Stimulated activated CD4-positive, alpha-beta T cell treated with anti-CD3 and anti-CD28 coated beads, Interleukin-12 subunit alpha, Interleukin-12 subunit beta, amount 100 ng/mL, for 48 hours (primary cell): ENCODE measurements around the gene ARHGEF38.

Experiments
- DNase-seq, 3 donors: peaks; one replicate each; pipeline ENCODE4 v3.0.0-alpha.2; 2020; ENCODE audit warnings: low read depth in 2 of 3, low spot score in 1 of 3

Gene ARHGEF38, protein sequence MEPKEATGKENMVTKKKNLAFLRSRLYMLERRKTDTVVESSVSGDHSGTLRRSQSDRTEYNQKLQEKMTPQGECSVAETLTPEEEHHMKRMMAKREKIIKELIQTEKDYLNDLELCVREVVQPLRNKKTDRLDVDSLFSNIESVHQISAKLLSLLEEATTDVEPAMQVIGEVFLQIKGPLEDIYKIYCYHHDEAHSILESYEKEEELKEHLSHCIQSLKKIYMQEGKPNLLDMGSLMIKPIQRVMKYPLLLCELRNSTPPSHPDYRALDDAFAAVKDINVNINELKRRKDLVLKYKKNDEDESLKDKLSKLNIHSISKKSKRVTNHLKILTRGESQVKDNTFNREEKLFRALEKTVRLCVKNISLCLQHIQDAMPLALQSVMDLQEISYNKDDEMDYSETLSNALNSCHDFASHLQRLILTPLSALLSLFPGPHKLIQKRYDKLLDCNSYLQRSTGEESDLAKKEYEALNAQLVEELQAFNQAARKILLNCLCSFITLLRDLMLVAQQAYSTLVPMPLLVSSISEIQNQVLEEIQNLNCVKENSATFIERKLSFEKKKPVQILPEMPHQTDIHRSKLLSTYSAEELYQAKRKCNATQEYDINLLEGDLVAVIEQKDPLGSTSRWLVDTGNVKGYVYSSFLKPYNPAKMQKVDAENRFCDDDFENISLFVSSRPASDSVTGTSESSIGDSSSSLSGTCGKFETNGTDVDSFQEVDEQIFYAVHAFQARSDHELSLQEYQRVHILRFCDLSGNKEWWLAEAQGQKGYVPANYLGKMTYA

DNA sequence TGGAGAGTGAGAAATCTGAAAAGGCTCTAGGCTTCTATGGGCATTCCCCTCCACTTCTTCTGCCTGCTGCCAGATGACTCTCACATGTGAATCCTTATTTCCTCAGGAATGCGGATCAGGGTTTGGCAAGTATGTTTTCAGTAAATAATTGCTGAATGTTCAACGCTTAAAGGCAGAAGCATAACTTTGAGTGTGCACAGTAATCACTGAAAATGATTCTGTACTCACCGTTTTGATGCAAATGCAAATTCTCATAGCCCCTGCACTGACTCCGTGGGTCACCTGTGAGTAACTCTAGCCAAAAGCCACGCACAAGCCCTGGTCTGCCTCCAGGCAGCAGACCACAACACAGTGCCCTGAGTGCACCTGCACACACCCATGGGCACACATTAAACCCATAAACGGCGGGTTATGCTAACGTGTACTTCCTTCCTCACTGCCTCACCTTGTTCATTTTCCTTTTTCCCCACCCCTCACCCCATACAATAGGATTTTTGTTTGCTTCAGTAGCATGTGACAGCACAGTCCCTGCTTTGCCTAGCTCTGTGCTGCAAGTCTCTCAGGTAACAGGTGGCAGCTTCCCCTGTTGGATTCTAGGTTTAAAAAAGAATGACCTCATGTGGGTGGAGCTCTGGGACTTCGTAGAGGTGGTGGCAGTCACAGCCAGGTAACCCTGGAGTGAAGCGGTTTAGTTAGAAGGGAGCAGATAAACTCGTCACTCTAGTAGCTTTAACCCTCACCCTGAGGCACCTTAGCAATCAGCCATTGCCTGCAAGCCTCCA is at the start of gene ARHGEF38:
Gene ARHGEF38, plus strand, starts transcription at position 656 of the 782 bp plus-strand sequence. CDS start 146 bp downstream, outside the sequence.
- DNase-seq, result no peak

DNA sequence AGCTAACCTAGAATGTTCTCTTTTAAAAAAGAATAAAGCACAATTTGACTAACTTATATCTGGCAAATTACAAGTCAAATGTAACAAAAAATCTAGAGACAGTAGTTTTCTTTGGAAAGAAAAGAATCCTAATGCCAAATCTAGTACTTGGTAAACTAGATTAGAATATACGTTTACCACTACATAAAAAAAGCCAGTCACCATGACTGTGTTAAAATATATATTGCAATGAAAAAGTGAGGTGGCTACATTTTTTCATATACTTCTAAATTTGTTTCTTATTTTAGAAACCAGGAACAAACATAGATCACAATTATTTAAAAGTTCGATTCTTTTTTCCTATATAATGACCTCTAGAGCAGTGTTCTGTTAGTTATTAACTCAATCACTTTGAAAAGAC is 48.9 kb upstream of the ARHGEF38 start:
- no peak for DNase-seq

DNA sequence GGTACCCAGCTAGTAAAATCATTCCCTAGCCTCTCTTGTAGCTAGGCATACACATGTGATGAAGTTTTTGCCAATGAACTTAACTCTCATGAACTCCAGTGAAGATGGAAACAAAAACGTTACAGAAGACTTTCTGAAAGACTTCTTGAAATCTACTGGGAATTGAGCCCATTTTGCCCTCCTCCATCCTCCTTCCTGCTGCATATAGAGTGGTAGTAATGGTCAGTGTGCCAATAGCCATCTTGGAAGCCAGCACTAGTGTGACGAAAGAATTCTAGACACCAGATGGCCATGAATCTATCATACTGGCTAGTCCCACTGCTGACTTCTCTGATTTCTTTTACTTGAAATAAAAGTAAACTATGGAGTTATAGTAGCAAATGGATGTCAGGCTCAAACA is 47.7 kb upstream of the ARHGEF38 start:
- DNase-seq, result no peak

DNA sequence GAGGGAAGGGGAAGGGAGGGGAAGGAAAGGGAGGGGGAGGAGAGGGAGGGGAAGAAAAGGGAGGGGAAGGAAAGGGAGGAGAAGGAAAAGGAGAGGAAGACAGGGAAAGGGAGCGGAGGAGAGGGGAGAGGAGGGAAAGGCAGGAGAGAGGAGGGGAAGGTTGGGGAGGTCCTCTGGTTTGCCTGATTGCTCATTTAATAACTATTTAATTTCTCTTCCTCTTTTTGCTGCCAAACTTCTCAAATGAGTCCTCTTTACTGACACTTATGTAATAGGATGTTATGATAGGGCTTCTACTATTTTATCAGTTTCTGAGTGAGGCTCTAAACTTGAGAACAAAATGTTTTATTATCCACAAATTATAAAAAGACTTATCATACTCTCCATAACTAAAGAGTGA is 43.1 kb upstream of the ARHGEF38 start:
- no peak for DNase-seq

GRCh38 chr4:105509714-105510113 is 42.7 kb upstream of the ARHGEF38 start:
- DNase-seq, result no peak

DNA sequence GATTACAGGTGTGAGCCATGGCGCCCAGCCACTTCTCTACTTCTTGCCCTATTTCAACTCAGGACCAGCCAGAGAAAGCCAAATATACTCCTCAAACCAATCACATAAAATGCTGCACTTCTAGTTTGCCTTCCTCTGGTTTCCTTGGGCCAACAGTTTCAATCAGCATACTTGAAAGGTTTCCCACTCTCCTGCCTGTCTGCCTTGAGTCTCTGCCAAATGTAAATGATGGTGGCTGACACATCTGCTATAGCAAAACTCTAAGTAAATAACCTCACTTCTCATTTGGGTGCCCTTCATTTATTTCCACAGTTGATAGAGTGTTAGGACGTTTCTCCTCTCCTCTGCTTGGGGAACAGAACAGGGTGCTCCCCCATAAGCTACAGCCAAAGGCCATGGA is 42.2 kb upstream of the ARHGEF38 start:
- no peak for DNase-seq

DNA sequence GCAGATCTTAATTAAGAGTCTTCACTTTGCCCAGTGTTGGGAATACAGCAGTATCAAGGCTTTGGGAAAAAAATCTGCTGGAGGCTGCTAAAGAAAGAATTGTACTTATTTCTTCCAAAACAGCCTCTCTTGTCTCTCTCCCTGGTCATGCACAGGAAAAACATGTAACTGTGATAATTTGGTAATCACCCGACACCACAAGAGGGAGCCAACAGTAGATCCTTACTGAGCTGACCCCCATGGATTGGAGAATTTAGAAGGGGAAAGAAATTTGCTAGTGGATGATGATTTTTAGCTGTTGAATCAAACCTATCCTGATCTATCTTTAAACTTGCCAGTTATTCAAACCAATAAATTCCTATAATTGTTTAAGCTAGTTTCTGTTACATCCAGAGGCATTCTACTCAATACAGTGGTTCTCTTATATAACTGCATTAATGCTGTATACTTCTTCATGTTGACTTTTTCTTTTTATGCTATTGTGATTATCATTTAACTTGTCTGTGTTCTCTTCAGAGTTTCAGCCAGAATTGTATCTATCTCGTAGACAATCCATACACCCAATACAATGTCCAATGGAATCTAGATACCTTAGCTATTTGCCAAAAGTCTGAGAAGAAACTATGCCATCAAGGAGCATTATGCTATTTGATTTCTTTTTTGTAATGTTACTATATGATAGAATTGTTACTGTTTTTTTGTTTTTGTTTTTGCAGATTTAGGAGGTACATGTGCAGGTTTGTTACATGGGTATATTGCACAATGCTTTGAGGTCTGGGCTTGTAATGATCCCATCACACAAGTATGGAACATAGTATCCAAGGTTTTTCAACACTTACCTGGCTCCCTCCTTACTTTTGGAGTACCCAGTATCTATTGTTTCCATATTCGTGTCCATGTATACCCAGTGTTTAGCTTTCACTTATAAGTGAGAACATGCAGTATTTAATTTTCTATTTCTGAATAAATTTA is 31.3 kb upstream of the ARHGEF38 start:
- peak in 1 of 3 donors; percentile 20 for DNase-seq

DNA sequence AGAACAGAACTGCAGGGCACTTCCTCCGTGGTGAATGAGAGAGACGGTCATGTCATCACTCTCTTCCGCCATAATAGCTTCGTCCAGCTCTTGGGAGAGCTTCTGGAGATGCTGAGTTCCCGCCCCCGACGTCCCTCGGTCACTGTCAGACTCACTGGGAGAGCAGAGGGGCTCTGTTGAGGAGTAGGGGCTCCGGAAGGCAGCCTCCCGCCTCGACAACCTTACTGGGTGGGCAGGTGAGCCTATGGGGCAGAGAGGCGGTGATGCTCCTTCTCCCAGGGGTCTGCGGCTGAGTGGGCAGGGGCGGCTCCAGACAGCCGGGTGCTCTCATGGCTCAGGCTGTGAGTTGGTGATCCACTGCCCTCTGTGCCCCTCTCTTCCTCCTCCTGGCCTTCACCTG is 25.8 kb upstream of the ARHGEF38 start:
- DNase-seq, result no peak

DNA sequence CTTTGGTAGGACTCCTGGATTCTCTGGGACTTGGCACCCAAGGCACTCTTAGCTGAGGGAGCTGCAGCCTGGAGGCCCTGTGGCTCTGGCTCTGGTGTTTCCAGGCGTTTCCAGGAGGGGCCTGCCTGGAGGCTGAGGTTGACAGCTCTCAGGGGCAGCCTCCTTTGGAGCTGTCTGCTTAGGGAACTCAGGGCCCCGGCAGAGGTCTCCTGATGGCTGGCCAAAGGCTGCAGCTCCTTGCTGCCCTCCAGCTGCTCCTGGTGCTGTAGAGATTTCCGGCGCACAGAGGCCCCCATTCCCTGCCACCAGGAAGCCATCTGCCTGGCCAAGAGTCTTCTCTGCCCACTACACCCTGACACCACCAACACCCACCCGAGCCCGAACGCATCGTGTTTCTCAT is 25.3 kb upstream of the ARHGEF38 start:
- DNase-seq, result no peak

GRCh38 chr4:105536601-105537000 is 15.8 kb upstream of the ARHGEF38 start:
- DNase-seq, result no peak

GRCh38 chr4:105541420-105541819 is 11.0 kb upstream of the ARHGEF38 start:
- no peak for DNase-seq

- no peak for DNase-seq
Observed at GRCh38 chr4:105542039-105542438, 10.4 kb upstream of the ARHGEF38 start.

DNA sequence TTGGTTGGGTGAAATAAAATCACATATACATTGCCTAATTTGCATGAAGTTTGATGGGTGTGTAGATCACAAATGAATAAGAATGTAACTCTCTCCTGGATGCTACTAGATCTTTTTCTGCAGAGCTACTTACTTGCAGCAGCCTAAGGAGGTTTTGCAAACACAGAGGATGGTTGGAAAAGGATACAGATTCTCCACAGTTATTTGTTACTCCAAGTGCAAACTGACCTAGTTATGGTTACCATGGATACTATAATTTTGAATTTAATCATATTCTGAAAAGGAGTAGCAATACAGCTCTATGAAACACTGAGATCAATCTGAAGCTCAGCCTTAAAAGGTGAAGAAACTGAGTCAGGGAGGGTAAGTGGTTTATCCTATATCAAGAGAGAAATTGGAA is 9.1 kb upstream of the ARHGEF38 start:
- no peak for DNase-seq

DNA sequence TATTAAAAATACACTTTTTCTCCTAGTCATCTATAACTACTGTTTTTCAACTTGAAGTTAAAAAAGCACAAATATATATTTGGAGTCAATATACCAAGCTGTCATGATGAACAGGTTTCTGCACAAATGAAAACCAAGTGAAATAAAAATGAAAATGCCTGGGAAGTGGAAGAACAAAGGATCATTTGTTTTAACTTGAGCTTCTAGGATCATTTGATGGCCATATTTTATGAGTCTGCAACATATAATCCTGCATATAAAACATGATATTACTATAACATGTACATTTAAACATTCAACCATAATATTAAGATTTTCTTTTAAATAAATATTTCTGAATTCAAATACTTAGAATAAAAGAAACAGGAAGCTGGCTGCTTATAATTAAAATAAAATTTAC is 8.5 kb upstream of the ARHGEF38 start:
- no peak for DNase-seq

DNA sequence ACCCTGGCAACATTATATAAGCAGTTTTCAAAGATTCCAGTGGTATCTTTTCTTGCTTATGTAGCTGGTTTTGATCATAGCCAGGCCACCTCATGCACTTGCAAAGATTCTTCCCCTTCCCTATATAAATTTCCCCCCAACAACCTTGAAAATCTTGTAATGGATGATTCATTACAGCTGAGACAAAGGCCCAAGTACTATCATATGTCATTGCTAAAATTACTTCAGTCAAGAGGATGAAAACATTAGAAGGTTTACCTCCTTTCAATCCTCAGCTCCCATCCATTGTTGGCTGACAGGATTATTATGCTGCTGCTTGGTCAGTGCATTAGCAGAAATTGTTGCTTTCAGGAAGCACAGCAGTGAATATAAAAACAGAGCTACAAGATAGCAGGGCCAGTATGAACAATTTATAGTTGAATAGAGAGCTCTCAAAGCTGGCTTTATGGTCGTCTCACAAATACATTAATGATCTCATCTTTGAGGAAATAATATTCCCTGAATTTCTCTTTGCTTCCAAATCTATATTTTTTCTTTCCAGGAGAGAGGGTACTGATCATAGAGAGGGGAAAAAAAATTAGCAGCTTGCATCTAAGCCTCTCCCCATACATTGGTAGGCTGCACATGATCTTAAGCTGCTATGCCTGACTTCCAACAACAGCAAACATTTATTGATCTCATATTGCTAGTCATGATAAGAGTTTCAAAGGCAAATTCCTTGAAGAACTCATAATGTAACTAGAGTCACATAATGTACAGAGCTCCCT is 7.7 kb upstream of the ARHGEF38 start:
- no peak for DNase-seq

GRCh38 chr4:105546086-105546485 is 6.3 kb upstream of the ARHGEF38 start:
- DNase-seq, result no peak

DNA sequence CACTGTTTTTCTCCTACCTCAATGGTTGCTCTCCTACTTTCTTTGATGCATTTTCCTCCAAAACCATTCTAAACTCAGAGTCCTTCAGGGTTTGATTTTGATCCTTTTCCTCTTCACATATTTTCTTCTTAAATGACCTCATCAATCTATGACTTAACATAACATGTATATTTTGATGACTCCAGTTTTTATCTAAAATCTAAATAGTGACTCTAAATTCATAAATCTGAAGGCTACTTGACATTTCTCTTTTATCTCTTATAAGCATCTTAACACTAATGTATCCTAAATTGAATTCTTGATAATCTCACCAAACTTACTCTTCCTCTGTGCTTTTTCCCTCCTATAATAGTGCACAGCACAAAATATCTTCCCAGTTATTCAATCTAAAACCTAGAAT is 4.7 kb upstream of the ARHGEF38 start:
- no peak for DNase-seq

- DNase-seq, result no peak
Observed at GRCh38 chr4:105548483-105548882, 3.9 kb upstream of the ARHGEF38 start.

DNA sequence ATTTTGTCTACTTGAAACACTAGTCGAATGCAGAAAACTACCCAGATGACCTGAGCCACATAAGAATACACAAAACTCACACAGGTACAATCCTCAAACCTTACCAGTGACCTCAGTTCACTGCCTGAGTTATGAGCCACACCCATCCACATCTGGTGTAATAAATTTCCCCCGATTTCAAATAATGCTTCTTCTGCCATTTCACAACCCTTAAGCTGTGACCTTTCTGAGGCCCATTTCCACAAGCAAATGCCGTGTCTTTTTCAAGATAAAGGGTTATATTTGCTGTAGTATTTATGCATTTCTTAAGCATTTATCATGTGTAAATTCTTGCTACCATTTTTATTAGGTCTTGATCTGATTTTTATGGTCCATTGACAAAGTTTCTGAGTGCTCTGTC is 1.8 kb upstream of the ARHGEF38 start:
- DNase-seq, result no peak

- no peak for DNase-seq
Observed at GRCh38 chr4:105555409-105555808, 3.0 kb downstream of the ARHGEF38 start.
